Hepatocyte (in vitro differentiated cells): ENCODE results near the gene THEM5.

ENCODE experiments used
- EZH2 ChIP-seq: fragments of 200-600 bp; sonication (generic); IDR thresholded peaks from 2 replicates; pipeline ENCODE4 v1.6.1; 2016; ENCODE audit warnings: antibody characterized with exemption, mild to moderate bottlenecking, borderline replicate concordance
- TF ChIP-seq, protein P1 (sequence below): fragments of 200-600 bp; sonication (generic); IDR thresholded peaks from 2 replicates; pipeline ENCODE4 v1.5.1; 2016; ENCODE audit warnings: antibody characterized with exemption, mild to moderate bottlenecking; ENCODE audit not compliant: poor library complexity

DNA sequence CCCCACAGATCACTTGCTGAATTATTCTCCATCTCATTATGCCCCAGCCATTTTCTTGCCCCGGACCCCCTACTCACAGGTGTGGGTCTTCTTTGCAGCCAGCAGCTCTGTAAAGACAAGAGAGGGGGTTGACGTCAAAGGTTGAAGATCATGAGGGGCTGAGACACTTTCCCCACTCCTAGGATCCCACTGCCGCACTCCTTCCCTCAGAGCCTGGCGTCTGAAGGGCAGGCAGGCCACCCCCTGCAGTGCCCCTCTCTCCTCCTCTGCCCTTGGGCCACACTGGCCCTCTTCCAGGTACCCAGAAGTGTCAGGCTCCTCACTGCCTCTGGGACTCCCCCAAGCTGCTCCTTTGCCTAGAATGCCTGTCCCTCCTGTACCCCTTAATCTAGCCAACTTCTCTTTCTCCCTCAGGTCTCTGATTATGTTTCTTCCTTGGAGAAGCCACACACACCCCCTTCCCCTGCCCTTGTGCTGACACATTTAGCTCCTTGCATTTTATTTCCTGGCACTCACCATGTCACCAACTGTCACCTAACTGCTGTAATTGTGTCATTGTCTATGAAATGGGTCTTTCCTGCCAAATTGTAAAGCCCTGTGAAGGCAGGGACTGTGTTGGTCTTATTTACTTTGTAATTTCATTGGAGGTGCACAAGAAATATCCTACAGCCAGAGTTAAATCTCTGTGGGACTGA, 24.0 kb downstream of the THEM5 start:
- TF ChIP-seq, protein P1, sequence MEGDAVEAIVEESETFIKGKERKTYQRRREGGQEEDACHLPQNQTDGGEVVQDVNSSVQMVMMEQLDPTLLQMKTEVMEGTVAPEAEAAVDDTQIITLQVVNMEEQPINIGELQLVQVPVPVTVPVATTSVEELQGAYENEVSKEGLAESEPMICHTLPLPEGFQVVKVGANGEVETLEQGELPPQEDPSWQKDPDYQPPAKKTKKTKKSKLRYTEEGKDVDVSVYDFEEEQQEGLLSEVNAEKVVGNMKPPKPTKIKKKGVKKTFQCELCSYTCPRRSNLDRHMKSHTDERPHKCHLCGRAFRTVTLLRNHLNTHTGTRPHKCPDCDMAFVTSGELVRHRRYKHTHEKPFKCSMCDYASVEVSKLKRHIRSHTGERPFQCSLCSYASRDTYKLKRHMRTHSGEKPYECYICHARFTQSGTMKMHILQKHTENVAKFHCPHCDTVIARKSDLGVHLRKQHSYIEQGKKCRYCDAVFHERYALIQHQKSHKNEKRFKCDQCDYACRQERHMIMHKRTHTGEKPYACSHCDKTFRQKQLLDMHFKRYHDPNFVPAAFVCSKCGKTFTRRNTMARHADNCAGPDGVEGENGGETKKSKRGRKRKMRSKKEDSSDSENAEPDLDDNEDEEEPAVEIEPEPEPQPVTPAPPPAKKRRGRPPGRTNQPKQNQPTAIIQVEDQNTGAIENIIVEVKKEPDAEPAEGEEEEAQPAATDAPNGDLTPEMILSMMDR, result no peak
- no peak for TF ChIP-seq EZH2
